ENCODE data around the gene KRTAP13-4. TPM values are rescaled to one million over a fixed set of nuclear protein-coding genes. Genes with fewer than 3 reads are reported as not detected.

KRTAP13-4 gene
- total and polyA plus RNA-seq, 2 of the 8 experiments (the other 6 are each of a cell fraction or from before 2014, with no cell fraction given) = 1.2 TPM; not detected in 1

- no peak for TF ChIP-seq KDM1A (IDR thresholded peaks at IDR 0.05; ENCODE audit: borderline replicate concordance, low read length)
- no peak for TF ChIP-seq SUZ12 (IDR thresholded peaks at IDR 0.05; ENCODE audit: low read length)
- no peak for TF ChIP-seq POLR2AphosphoS5 (IDR thresholded peaks at IDR 0.05; ENCODE audit: low read depth, low read length)
- no peak for TF ChIP-seq MAFK (IDR thresholded peaks at IDR 0.05; ENCODE audit: low read depth, low read length)
Observed at GRCh38 chr21:30448514-30448913, 18.5 kb downstream of the KRTAP13-4 start (continued).

Data from H1 (cell line).